ENCODE measurements around the gene P2RY12. TPM values are rescaled to one million over a fixed set of nuclear protein-coding genes. Genes with fewer than 3 reads are reported as not detected.

P2RY12 gene
- total and polyA plus RNA-seq, 2 of the 4 experiments (the other 2 are of a cell fraction): not detected

DNA sequence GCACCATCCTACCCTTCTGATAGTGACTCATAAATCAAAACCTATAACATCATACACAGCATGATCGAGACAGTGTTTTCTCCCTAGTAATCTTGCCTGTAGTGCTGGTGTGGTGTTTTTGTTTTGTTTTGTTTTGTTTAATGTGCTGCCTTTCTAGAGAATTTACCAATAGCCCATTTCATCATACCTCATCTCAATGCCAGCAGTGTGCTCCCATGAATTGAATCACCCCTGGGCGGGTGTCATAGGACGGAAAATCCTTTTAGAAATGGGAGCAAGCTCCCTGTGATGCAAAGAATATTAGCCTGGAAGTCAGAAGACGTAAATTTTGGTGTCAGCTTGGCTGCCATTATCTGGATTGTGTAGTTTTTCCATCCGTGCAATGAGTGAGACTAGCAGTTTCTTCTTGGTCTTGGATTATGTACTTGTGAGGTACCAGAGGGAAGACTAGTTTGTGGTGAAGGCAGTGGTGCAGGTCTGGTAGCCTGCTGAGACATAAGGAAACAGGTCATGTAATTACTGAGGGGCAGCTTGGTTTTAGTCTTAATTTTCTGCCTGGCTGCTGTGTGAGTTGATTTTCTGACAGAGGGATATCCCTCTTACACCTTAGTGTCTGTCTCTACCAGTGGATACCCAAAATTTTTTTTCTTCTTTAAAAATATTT, 46.4 kb upstream of the P2RY12 start:
- no peaks in the 10 kb centered on the region for H3K36me3 ChIP-seq (ENCODE audit: control insufficient read depth, insufficient read depth, low read length)
- peak overlapping the region; percentile 68; the same call in 1 of the 2 replicates for H2AK5ac ChIP-seq (ENCODE audit: low read depth, low read length)
- 0 out of 2 replicates have a peak overlapping the region, but pooled peaks have one; percentile 20 for H4K5ac ChIP-seq (ENCODE audit: low read depth, low read length)
- no peaks in the 10 kb centered on the region for H3K79me1 ChIP-seq (ENCODE audit: low read depth in 1 of 2, low read length in 2 of 2)
- no peaks in the 10 kb centered on the region for H4K20me1 ChIP-seq (ENCODE audit: insufficient read depth, low read length)
- H3K4me3 ChIP-seq (ENCODE audit: insufficient read depth, low read depth, low read length): no peak overlapping the region
- ChIA-PET POLR2A (ENCODE audit: unreplicated experiment) (no interaction called here), CTCF (interaction anchor here (1.2 kb wide), 1 partner anchor 10 kb away, joined by 3 read pairs; no protein-coding TSS in a partner anchor)
- H3K23ac ChIP-seq (ENCODE audit: low read depth, low read length): no peak overlapping the region
- DNase-seq (no peak), ATAC-seq (ENCODE audit: low read depth) (no peak)
- H3K9me1 ChIP-seq (ENCODE audit: insufficient read depth, low read length): peaks cover 13% of the 10 kb centered on the region
- H3K4me2 ChIP-seq (ENCODE audit: low read depth, low read length): no peak overlapping the region
- 100% methylated on average over 3 of the region's 5 CpGs; no CpG with 5 or more reads in 1 of the 2 experiments for WGBS, 2 experiments (ENCODE audit: extremely low coverage in 2 of 2, insufficient read length in 1 of 2)
- no peak overlapping the region for H2BK5ac ChIP-seq (ENCODE audit: low read depth, low read length, poor library complexity, severe bottlenecking)
- peaks cover 6% of the 10 kb centered on the region for H3K4me1 ChIP-seq (ENCODE audit: control insufficient read depth, insufficient read depth, low read length)
- peak overlapping the region; percentile 9; the same call in 1 of the 2 replicates for H3K18ac ChIP-seq (ENCODE audit: low read depth, low read length)
- no peaks in the 10 kb centered on the region for H3K27me3 ChIP-seq (ENCODE audit: control insufficient read depth, insufficient read depth, low read length)
- peak overlapping the region in 1 of 2 experiments; percentile 31; a peak in 2 of 4 replicates for H4K8ac ChIP-seq (ENCODE audit: low read depth in 2 of 2, low read length in 2 of 2)
- peak overlapping the region; percentile 30 for H2BK120ac ChIP-seq (ENCODE audit: low read depth, low read length)
- no peak overlapping the region; the same call in 1 of the 2 replicates for H2BK20ac ChIP-seq (ENCODE audit: low read depth, low read length)
- BruUV-seq (replicated peaks): no TSS peak
- no peak overlapping the region for H4K91ac ChIP-seq (ENCODE audit: insufficient read depth, low read depth, low read length)
- H3K27ac ChIP-seq (ENCODE audit: insufficient read depth, low read length): no peak overlapping the region
- H3K56ac ChIP-seq (ENCODE audit: extremely low read depth, insufficient read depth, low read length): no peak overlapping the region
- H2BK15ac ChIP-seq (ENCODE audit: low read depth, low read length): no peak overlapping the region
- intact Hi-C loops (cut with micrococcal nuclease): loop anchor here (10.0 kb wide), 1 partner anchor 266 kb away; no protein-coding TSS in a partner anchor
- in situ Hi-C loops (cut with MboI; ENCODE audit: low sequenced_read_pairs): loop anchor here (10.0 kb wide), 1 partner anchor 206 kb away; no protein-coding TSS in a partner anchor
- TF ChIP-seq, protein P1, sequence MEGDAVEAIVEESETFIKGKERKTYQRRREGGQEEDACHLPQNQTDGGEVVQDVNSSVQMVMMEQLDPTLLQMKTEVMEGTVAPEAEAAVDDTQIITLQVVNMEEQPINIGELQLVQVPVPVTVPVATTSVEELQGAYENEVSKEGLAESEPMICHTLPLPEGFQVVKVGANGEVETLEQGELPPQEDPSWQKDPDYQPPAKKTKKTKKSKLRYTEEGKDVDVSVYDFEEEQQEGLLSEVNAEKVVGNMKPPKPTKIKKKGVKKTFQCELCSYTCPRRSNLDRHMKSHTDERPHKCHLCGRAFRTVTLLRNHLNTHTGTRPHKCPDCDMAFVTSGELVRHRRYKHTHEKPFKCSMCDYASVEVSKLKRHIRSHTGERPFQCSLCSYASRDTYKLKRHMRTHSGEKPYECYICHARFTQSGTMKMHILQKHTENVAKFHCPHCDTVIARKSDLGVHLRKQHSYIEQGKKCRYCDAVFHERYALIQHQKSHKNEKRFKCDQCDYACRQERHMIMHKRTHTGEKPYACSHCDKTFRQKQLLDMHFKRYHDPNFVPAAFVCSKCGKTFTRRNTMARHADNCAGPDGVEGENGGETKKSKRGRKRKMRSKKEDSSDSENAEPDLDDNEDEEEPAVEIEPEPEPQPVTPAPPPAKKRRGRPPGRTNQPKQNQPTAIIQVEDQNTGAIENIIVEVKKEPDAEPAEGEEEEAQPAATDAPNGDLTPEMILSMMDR (conservative IDR thresholded peaks at IDR 0.05; ENCODE audit: low read depth, low read length): no peak
- TF ChIP-seq RFX5 (IDR thresholded peaks at IDR 0.05; ENCODE audit: low read depth, low read length): no peak
- no peak for TF ChIP-seq CEBPB (IDR thresholded peaks at IDR 0.05; ENCODE audit: low read depth, low read length)
- no peak for TF ChIP-seq FOS (IDR thresholded peaks at IDR 0.05; ENCODE audit: low read depth, low read length)
- no peak for TF ChIP-seq NFE2L2 (IDR thresholded peaks at IDR 0.05; ENCODE audit: low read depth, low read length)
- no peak for TF ChIP-seq BHLHE40 (IDR thresholded peaks at IDR 0.05; ENCODE audit: low read depth, low read length)
- TF ChIP-seq RCOR1 (IDR thresholded peaks at IDR 0.05; ENCODE audit: insufficient replicate concordance, low read length): no peak
- H2AFZ ChIP-seq (replicated peaks; ENCODE audit: low read length, poor library complexity): no peak overlapping the region
- no peaks in the 10 kb centered on the region for H3K9me3 ChIP-seq (ENCODE audit: control insufficient read depth, insufficient read depth, low read length)
- H3K9ac ChIP-seq (ENCODE audit: low read depth, low read length): no peak overlapping the region
- H3K14ac ChIP-seq (replicated peaks; ENCODE audit: low read depth, low read length): no peak overlapping the region
- H3K4ac ChIP-seq (ENCODE audit: low read depth, low read length): 0 out of 2 replicates have a peak overlapping the region, but pooled peaks have one; percentile 7
- dilution Hi-C loops (cut with HindIII; ENCODE audit: low sequenced_read_pairs, unreplicated experiment): no loop called here
- H2AK9ac ChIP-seq (replicated peaks; ENCODE audit: low read depth, low read length, poor library complexity): peak overlapping the region; percentile 78
